NCI-H1105 (cell line): ENCODE measurements around the gene HSD11B1L.
"Not testable (repeated sequence)": the region's sequence is repeated elsewhere in the genome, so short reads cannot be mapped to it uniquely, and the experiment has no call there.

Source experiments
- DNase-seq: peaks from one replicate; lab custom pipeline; 2025; lab: John Stamatoyannopoulos, UW

Gene HSD11B1L

GRCh38 chr19:5700455-5701092 lies 19.7 kb downstream of the HSD11B1L start:
- no peak for DNase-seq

- DNase-seq: not testable (repeated sequence)
Observed at GRCh38 chr19:5702053-5702410, 21.2 kb downstream of the HSD11B1L start.

DNA sequence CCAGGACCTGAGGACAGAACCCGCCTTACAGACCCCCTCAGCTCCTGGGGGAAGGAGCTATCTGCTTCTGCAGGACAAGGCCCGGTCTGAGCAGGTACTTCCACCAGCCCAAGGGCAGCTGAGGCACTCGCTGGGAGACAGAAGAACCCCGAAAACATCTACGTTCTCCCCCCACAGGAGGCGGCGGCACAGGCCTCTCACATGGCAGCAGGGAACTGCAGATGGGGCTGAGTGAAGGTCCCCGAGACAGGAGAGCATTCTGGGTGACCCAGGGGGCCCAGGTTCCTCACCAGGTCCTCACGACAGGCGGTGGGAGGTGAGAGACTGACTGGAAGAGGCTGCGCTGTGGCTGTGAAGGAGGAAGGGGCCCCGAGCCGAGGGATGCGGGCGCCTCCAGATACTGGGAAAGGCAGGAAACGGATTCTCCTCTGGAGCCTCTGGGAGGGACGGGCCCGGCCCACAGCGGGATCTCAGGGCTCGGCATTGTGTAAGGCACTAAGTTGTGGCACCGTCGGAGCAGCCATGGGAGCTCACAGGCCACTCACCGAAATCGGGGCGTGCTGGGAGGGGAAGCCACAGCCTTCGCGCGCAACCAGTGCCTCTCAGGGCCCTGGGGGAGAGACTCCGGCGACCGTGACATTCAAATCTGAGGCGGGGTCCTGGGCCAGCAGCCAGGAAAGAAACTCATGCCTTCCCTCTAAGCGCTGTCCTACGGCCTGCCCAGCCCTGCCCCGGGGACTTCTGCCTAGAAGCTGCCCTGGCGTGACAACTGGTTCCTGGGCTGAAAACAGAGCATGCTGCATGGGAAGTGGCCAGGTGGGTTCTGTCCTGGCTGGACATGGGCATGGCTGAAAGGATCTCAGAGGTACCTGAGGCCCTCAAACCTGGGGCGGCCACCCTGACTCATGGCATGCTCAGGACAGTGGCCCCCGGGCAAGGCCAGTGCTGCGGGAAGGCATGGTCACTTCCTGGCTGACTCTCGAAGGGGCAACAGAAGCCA lies 23.3 kb downstream of the HSD11B1L start:
- no peak for DNase-seq

- no peak for DNase-seq
Observed at GRCh38 chr19:5705552-5705951, 24.7 kb downstream of the HSD11B1L start.

DNA sequence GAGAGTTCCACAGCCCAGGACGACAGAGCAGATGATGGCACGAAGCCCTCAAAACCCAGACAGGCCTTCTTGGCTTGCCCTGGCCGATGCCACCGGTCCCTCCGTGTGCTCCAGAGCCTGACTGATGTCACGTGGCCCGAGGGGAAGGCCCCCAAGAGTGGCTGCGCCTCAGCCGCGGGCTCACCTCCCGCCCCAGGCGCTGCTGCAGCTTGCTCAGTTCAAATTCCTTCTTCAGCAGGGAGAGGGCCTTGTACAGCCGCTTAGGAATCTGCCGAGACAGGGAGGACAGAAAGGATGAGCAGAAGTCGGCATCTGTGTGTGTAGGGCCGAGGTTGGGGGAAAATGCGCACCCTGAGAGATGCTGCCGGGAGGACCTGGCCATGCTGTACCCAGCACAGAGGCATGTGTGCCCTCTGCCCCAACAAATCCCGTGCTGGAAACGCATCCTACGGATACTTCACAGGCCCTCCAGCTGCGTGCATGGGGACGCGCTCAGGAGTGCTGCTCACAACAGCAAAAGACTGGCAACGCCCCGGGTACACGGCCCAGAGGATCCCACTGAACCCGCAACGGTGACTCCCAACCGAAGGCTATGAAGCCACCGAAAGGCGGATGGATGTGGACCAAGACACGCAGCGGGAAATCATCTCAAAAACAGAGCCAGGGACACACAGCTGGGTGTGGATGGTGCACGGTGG lies 26.2 kb downstream of the HSD11B1L start:
- no peak for DNase-seq

DNA sequence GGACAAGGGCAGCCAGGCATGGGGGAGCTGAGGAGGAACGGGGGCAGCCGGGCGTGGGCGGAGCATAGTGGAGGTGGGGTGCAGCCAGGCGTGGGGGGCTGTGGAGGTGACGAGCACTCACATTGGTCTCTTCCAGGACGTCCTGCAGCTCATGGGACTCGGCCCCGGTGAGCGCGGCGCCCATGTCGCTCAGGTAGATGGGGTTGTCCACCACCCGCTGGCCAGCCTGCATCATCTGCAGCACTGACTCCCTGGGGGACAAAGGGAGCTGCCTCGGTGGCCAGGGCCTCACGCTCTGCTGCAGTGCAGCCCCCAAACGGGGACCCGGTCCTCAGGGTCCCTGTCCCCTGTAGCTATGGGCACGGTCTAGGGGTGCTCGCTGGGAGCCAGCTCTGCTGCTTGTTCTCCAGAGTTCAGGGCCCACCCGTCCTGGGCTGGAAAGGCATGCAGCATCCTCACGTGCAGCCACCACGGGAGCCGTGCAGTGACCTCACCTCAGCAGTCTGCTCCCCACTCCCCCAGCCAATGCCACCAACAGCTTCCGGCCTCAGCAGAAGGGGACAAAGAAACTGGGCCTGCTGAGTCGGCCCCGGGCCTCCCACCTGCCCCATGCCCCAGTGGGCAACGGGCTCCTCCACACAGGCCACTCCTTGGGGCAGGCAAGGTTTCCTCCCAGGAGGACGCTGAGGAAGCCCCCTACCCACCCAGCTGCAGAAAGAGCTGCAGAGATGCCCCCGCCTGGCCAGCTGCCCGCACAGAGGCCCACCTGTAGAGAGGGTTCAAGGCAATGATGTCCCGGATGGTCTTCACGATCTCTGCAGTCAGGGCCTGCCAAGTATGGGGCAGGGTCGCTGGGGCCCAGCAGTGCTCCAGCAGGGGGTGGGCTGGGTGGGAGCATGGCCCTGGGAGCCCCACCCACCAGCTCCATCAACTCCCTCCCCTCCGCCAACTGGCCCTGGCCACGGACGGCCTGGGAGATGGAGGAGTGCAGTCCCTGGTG lies 27.0 kb downstream of the HSD11B1L start:
- DNase-seq: no peak

GRCh38 chr19:5711025-5711424 lies 30.2 kb downstream of the HSD11B1L start:
- no peak for DNase-seq

- DNase-seq: no peak
Observed at GRCh38 chr19:5711713-5712161, 30.9 kb downstream of the HSD11B1L start.

DNA sequence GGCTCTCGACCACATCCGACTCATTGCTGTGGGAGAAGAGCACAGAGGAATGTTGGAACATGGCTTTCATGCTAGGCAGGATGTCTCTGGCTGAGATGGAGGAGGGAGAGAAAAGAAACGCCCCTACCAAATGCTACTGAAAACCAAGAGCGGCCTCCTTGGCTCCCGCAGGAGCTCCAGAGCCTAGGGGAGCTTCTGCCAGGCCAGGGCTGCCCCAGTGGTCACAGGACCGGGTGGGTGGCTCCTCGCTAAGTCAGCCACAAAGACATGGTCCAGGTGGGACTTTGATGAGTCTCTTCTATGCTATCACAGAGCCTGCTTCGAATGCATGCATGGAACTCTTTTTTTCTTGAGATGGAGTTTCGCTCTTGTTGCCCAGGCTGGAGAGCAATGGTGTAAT lies 32.4 kb downstream of the HSD11B1L start:
- no peak for DNase-seq

DNA sequence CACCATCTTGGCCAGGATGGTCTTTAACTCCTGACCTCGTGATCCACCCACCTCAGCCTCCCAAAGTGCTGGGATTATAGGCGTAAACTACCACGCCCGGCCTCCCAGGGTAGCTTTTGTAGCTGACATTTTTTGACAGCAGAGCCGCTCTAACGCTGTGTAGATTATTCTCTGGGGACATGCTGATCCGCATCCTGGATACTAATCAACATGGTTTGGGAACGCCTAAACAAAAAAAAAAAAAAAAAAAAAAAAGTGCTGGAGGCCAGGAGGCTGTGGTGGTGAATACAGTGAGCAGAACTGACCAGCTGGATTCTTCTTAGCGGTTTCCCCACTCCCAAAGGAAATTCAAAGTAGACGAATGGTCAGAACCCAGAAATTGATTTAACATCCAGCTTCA lies 34.0 kb downstream of the HSD11B1L start:
- DNase-seq: no peak

- DNase-seq: no peak
Observed at GRCh38 chr19:5717215-5717935, 36.5 kb downstream of the HSD11B1L start.

GRCh38 chr19:5718037-5718578 lies 37.3 kb downstream of the HSD11B1L start:
- no peak for DNase-seq

GRCh38 chr19:5718579-5719273 lies 37.9 kb downstream of the HSD11B1L start:
- DNase-seq: no peak

DNA sequence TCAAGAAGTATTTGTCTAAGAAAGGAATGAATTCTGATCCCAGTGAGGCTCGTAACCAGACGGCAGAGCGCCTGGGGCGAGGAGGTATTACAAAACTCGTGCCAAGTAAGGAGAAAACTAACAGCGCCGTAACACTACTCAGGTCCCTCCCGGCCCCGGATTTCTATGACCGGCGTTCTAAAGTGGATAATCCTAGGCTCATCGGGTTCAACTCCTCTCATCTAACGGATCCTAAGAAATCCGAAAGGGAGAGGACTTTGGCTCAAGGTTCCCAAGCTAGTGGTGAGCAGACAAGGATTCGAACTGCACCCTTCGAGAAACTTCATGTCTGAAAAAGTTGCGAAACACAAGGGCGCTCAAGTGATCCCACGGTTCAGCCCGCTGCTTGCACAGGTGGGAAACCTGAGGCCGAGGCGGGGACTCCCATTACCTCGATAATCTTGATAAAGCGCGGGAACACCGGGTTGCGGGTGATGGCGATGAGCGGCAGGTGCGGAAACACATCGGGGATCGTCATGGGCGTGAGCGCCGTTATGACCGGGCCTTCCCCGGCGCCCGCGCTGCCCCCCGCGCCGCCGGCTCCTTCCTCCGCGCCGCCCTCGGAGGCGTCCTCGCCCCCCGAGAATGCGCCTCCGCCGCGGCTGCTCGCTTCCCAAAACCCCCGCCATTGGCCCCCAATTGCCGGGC lies 38.6 kb downstream of the HSD11B1L start:
- no peak for DNase-seq

- DNase-seq: peak; percentile 99
Observed at GRCh38 chr19:5719961-5720790, 39.3 kb downstream of the HSD11B1L start, which contains the start of the genes CATSPERD and LONP1. TSS of gene CATSPERD (plus strand) at chr19:5720637. CDS start at chr19:5720738, 101 bp downstream. TSS of gene LONP1 (minus strand) at chr19:5720146. CDS start at chr19:5720132, 14 bp downstream.

DNA sequence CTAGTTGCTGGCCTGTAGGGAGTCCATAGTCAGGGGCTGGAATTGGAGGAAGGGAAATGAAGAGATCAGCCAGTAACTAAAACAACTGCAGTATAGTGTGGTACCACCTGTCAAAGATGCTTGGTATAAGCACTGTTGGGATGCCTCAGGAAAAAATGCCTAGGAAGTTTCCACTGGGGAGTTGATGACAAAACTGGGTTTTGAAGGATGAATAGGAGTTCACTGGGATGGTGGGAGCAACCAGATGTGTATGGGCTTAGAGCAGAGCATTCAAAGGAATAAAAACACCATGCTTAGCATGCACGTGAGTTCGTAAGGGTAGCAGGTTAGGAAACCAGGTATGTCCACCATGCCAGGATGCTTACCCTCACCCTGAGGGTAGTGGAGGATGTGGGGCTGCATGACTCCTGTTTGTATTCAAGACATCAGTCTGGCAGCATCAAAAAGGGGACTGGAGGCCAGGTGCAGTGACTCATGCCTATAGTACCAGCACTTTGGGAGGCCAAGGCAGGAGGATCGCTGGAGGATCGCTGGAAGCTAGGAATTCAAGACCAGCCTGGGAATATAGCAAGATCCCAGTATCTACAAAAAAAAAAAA lies 46.7 kb downstream of the HSD11B1L start:
- DNase-seq: no peak

- DNase-seq: not testable (repeated sequence)
Observed at GRCh38 chr19:5733172-5733571, 52.3 kb downstream of the HSD11B1L start.
